Raji (cell line): ENCODE results near the gene OR8B8.

Experiments
- POLR2A ChIP-seq: IDR thresholded peaks from 2 replicates; pipeline ENCODE4 v1.6.1; 2011; ENCODE audit warnings: low read depth, low read length, control low read depth; ENCODE audit not compliant: insufficient read depth

Gene OR8B8

GRCh38 chr11:124445646-124446150, at the start of gene OR8B8:
Gene OR8B8, minus strand, starts transcription at chr11:124445696. Its CDS starts 4,611 bp downstream, at chr11:124441085.
- no peak for TF ChIP-seq POLR2A

- TF ChIP-seq POLR2A = no peak
Observed at GRCh38 chr11:124493016-124493655, 47.6 kb upstream of the OR8B8 start.

GRCh38 chr11:124483422-124483821, 37.9 kb upstream of the OR8B8 start:
- TF ChIP-seq POLR2A = no peak

- TF ChIP-seq POLR2A = no peak
Observed at GRCh38 chr11:124482362-124483147, 37.1 kb upstream of the OR8B8 start.

GRCh38 chr11:124481365-124482323, 36.1 kb upstream of the OR8B8 start:
- no peak for TF ChIP-seq POLR2A

GRCh38 chr11:124479561-124479960, 34.1 kb upstream of the OR8B8 start:
- TF ChIP-seq POLR2A = no peak

- TF ChIP-seq POLR2A = no peak
Observed at GRCh38 chr11:124475265-124475664, 29.8 kb upstream of the OR8B8 start.

GRCh38 chr11:124474779-124475178, 29.3 kb upstream of the OR8B8 start:
- TF ChIP-seq POLR2A = no peak

GRCh38 chr11:124474079-124474478, 28.6 kb upstream of the OR8B8 start:
- TF ChIP-seq POLR2A = no peak

- no peak for TF ChIP-seq POLR2A
Observed at GRCh38 chr11:124473476-124473875, 28.0 kb upstream of the OR8B8 start.

- no peak for TF ChIP-seq POLR2A
Observed at GRCh38 chr11:124470561-124471227, 25.2 kb upstream of the OR8B8 start.

GRCh38 chr11:124467381-124467927, 22.0 kb upstream of the OR8B8 start:
- no peak for TF ChIP-seq POLR2A

- no peak for TF ChIP-seq POLR2A
Observed at GRCh38 chr11:124465368-124465767, 19.9 kb upstream of the OR8B8 start.

- no peak for TF ChIP-seq POLR2A
Observed at GRCh38 chr11:124463990-124464389, 18.5 kb upstream of the OR8B8 start.

GRCh38 chr11:124463324-124463723, 17.8 kb upstream of the OR8B8 start:
- TF ChIP-seq POLR2A = no peak

- no peak for TF ChIP-seq POLR2A
Observed at GRCh38 chr11:124460459-124460858, 15.0 kb upstream of the OR8B8 start.
